Spleen (tissue), 7 donors: ENCODE measurements around the gene HTR3D.

ENCODE experiments used
- POLR2A ChIP-seq, 3 donors: fragments of 450-650 bp; IDR thresholded peaks; one replicate each; pipeline ENCODE4 v1.5.1; 2017; ENCODE audit warnings: antibody characterized with exemption in 3 of 3, mild to moderate bottlenecking in 1 of 3
- TF ChIP-seq, protein P1 (sequence below), 11 experiments: fragments of 200-600 bp in 7 of 11; fragments of 450-650 bp in 4 of 11; sonication (generic) in 4 of 11; IDR thresholded peaks in 8 of 11; conservative IDR thresholded peaks in 3 of 11; 1 replicate in 7 of 11; 2 replicates in 4 of 11; pipeline versions ENCODE4 v1.4.0 to v1.8.0; 2016 to 2021; ENCODE audit warnings: antibody characterized with exemption in 11 of 11, inconsistent platforms in 4 of 11, mild to moderate bottlenecking in 1 of 11
- donor health status: DM: no; HTN: no; CAD: no; lungs with moderate emphysema.
- donor health status: DM: no; HTN: no; CAD: no.
- donor health status: DM: no; HTN: no; CAD: no.

DNA sequence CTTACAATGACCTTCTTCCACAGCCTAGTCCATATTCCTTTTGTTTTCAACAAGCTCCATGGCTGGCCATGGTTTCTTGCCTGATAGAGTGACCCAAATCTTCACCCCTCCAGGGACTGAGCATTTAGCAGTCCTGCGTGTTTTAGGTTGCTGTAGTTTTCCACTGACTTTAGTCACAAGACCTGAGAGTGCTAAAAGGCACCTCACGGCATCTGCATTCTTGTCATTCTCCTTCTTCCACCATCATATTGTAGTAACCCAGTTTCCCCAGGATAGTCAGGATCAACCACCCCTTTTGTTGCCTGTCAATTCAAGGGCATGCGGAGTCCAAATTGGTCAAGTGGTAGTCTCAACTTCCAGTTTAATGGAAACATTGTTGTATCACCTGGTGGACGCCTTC lies 42.1 kb downstream of the HTR3D start:
- TF ChIP-seq, protein P1, sequence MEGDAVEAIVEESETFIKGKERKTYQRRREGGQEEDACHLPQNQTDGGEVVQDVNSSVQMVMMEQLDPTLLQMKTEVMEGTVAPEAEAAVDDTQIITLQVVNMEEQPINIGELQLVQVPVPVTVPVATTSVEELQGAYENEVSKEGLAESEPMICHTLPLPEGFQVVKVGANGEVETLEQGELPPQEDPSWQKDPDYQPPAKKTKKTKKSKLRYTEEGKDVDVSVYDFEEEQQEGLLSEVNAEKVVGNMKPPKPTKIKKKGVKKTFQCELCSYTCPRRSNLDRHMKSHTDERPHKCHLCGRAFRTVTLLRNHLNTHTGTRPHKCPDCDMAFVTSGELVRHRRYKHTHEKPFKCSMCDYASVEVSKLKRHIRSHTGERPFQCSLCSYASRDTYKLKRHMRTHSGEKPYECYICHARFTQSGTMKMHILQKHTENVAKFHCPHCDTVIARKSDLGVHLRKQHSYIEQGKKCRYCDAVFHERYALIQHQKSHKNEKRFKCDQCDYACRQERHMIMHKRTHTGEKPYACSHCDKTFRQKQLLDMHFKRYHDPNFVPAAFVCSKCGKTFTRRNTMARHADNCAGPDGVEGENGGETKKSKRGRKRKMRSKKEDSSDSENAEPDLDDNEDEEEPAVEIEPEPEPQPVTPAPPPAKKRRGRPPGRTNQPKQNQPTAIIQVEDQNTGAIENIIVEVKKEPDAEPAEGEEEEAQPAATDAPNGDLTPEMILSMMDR (IDR thresholded peaks at IDR 0.05 in 8 of 11, conservative IDR thresholded peaks at IDR 0.05 in 3 of 11): no peak
- no peak for TF ChIP-seq POLR2A (IDR thresholded peaks at IDR 0.05)
